HepG2 (cell line): ENCODE data around the gene MLXIPL. TPM values are rescaled to one million over a fixed set of nuclear protein-coding genes. Genes with fewer than 3 reads are reported as not detected.

Source experiments
- ARNT ChIP-seq: fragments of 450-650 bp; IDR thresholded peaks from 2 replicates; pipeline ENCODE4 v1.6.1; 2017
- DNMT3B ChIP-seq: conservative IDR thresholded peaks from 2 replicates; pipeline ENCODE4 v1.6.1; 2016; ENCODE audit warnings: missing biosample characterization, control low read depth
- DPF2 ChIP-seq: sonication (generic); formaldehyde crosslinking; IDR thresholded peaks from 2 replicates; pipeline ENCODE4 v1.4.0; 2020; ENCODE audit warnings: mild to moderate bottlenecking, low read depth, missing genetic modification reagents, borderline replicate concordance
- HNRNPUL1 ChIP-seq: fragments of 200-400 bp; formaldehyde crosslinking; IDR thresholded peaks from 2 replicates; pipeline ENCODE4 v1.6.1; 2017; ENCODE audit warnings: low read depth, mild to moderate bottlenecking, low read length, moderate library complexity
- KMT2B ChIP-seq: IDR thresholded peaks from 2 replicates; pipeline ENCODE4 v1.6.1; 2016; ENCODE audit warnings: missing genetic modification reagents, missing compliant biosample characterization
- MED1 ChIP-seq: sonication (generic); formaldehyde crosslinking; IDR thresholded peaks from 2 replicates; pipeline ENCODE4 v1.4.0; 2020; ENCODE audit warnings: missing genetic modification reagents
- MED13 ChIP-seq: sonication (generic); formaldehyde crosslinking; IDR thresholded peaks from 2 replicates; pipeline ENCODE4 v1.5.0; 2020; ENCODE audit warnings: missing genetic modification reagents
- PHB2 ChIP-seq: fragments of 450-650 bp; IDR thresholded peaks from 2 replicates; pipeline ENCODE4 v1.6.1; 2018; ENCODE audit not compliant: partially characterized antibody
- POLR2AphosphoS2 ChIP-seq: IDR thresholded peaks from 2 replicates; pipeline ENCODE4 v1.6.1; 2011; ENCODE audit warnings: low read depth, low read length, improper control_type of control experiment
- SATB2 ChIP-seq: sonication (generic); formaldehyde crosslinking; IDR thresholded peaks from 2 replicates; pipeline ENCODE4 v1.5.0; 2020; ENCODE audit warnings: missing genetic modification reagents
- TMF1 ChIP-seq: sonication (generic); formaldehyde crosslinking; IDR thresholded peaks from 2 replicates; pipeline ENCODE4 v1.8.1; 2022; ENCODE audit warnings: low read depth, missing genetic modification reagents
- ZBTB25 ChIP-seq: IDR thresholded peaks from 2 replicates; pipeline ENCODE4 v1.6.1; 2018; ENCODE audit warnings: missing genetic modification reagents
- ZFP62 ChIP-seq: sonication (generic); formaldehyde crosslinking; IDR thresholded peaks from 2 replicates; pipeline ENCODE4 v1.4.0; 2020; ENCODE audit warnings: missing genetic modification reagents
- ZNF124 ChIP-seq: sonication (generic); formaldehyde crosslinking; IDR thresholded peaks from 2 replicates; pipeline ENCODE4 v1.4.0; 2020; ENCODE audit warnings: missing genetic modification reagents
- ZNF136 ChIP-seq: sonication (generic); formaldehyde crosslinking; IDR thresholded peaks from 2 replicates; pipeline ENCODE4 v1.8.1; 2022; ENCODE audit warnings: low read depth, mild to moderate bottlenecking, moderate library complexity, missing genetic modification reagents
- ZNF138 ChIP-seq: sonication (generic); formaldehyde crosslinking; IDR thresholded peaks from 2 replicates; pipeline ENCODE4 v1.5.0; 2020; ENCODE audit warnings: mild to moderate bottlenecking, low read depth, missing genetic modification reagents
- ZNF251 ChIP-seq: sonication (generic); formaldehyde crosslinking; IDR thresholded peaks from 2 replicates; pipeline ENCODE4 v1.9.0; 2021; ENCODE audit warnings: mild to moderate bottlenecking, missing genetic modification reagents
- ZNF253 ChIP-seq: sonication (generic); formaldehyde crosslinking; IDR thresholded peaks from 2 replicates; pipeline ENCODE4 v1.8.0; 2022; ENCODE audit warnings: mild to moderate bottlenecking, missing genetic modification reagents, borderline replicate concordance
- ZNF337 ChIP-seq: sonication (generic); formaldehyde crosslinking; IDR thresholded peaks from 2 replicates; pipeline ENCODE4 v1.5.1; 2020; ENCODE audit warnings: missing genetic modification reagents, low read depth, mild to moderate bottlenecking, borderline replicate concordance
- ZNF460 ChIP-seq: sonication (generic); formaldehyde crosslinking; IDR thresholded peaks from 2 replicates; pipeline ENCODE4 v1.5.1; 2020; ENCODE audit warnings: missing genetic modification reagents, mild to moderate bottlenecking, borderline replicate concordance
- ZNF557 ChIP-seq: sonication (generic); formaldehyde crosslinking; IDR thresholded peaks from 2 replicates; pipeline ENCODE4 v1.4.0; 2020; ENCODE audit warnings: missing genetic modification reagents
- ZNF674 ChIP-seq: sonication (generic); formaldehyde crosslinking; IDR thresholded peaks from 2 replicates; pipeline ENCODE4 v1.5.0; 2020; ENCODE audit warnings: low read depth, mild to moderate bottlenecking, missing genetic modification reagents
- ZNF687 ChIP-seq: sonication (generic); formaldehyde crosslinking; IDR thresholded peaks from 2 replicates; pipeline ENCODE4 v1.5.1; 2020; ENCODE audit warnings: mild to moderate bottlenecking, missing genetic modification reagents, moderate library complexity
- ZNF891 ChIP-seq: sonication (generic); formaldehyde crosslinking; IDR thresholded peaks from 2 replicates; pipeline ENCODE4 v1.5.0; 2020; ENCODE audit warnings: mild to moderate bottlenecking, missing genetic modification reagents
- polyA plus RNA-seq, 8 experiments: library from polyadenylated mRNA; depleted of rRNA in 3 of 8; stranded (reverse) in 7 of 8; unstranded in 1 of 8; fragments of >200 nt; fragmentation: Illumina TruSeq in 4 of 8; extraction: Trizol in 4 of 8; gene quantifications; 2 replicates each; pipeline versions ENCODE4 v1.2.1 to v1.2.3, GENCODE V29; 2011 to 2016; ENCODE audit warnings: low read depth in 4 of 8, missing spikeins in 1 of 8, mixed read lengths in 1 of 8; ENCODE audit not compliant: insufficient read depth in 1 of 8
- total RNA-seq, 5 experiments: library from RNA; depleted of rRNA; stranded (reverse); fragments of >200 nt; fragmentation: Illumina TruSeq; extraction: Trizol; gene quantifications; 2 replicates each; pipeline ENCODE4 v1.2.3, GENCODE V29; 2016; ENCODE audit warnings: low read depth in 1 of 5
- TF ChIP-seq, protein P1 (sequence below), 2 experiments: fragments of 450-650 bp in 1 of 2; sonication (generic) in 1 of 2; formaldehyde crosslinking; IDR thresholded peaks; 2 replicates each; pipeline versions ENCODE4 v1.5.0 to v1.8.0; 2020 to 2022; ENCODE audit warnings: mild to moderate bottlenecking in 1 of 2, missing genetic modification reagents in 1 of 2

MLXIPL gene
- total and polyA plus RNA-seq, 2 of the 13 experiments (the other 11 are each of a cell fraction or from before 2014, with no cell fraction given): 51.6 to 60.1 TPM

GRCh38 chr7:73557397-73558257 is 66.7 kb downstream of the MLXIPL start, which contains the start of gene BCL7B (continued):
- TF ChIP-seq ZNF251 (CRISPR knock-in tag) (peak; percentile 90; the same call in 1 of the 2 replicates), ZNF337 (CRISPR knock-in tag) (peak; percentile 92; the same call in 1 of the 2 replicates), KMT2B (CRISPR knock-in tag) (no peak), ZFP62 (CRISPR knock-in tag) (no peak), DPF2 (CRISPR knock-in tag) (no peak), MED1 (CRISPR knock-in tag) (peak; percentile 72; the same call in 1 of the 2 replicates), ARNT (no peak), PHB2 (no peak), ZNF124 (peak; percentile 74; the same call in 1 of the 2 replicates), TMF1 (CRISPR knock-in tag) (peak; percentile 95), ZNF253 (peak; percentile 96), ZNF891 (peak; percentile 98), ZNF136 (0 out of 2 replicates have a peak, but pooled peaks have one; percentile 88), DNMT3B (0 out of 2 replicates have a peak, but pooled peaks have one; percentile 80), MED13 (CRISPR knock-in tag) (0 out of 2 replicates have a peak, but pooled peaks have one; percentile 77), ZNF687 (CRISPR knock-in tag) (peak; percentile 99), ZNF138 (CRISPR knock-in tag) (peak; percentile 98), SATB2 (CRISPR knock-in tag) (peak; percentile 98), HNRNPUL1 (no peak), POLR2AphosphoS2 (no peak), ZBTB25 (CRISPR knock-in tag) (no peak; the same call in 1 of the 2 replicates), ZNF460 (CRISPR knock-in tag) (peak; percentile 17; the same call in 1 of the 2 replicates), ZNF557 (peak; percentile 95; the same call in 1 of the 2 replicates), ZNF674 (CRISPR knock-in tag) (peak; percentile 88)
- TF ChIP-seq, protein P1, sequence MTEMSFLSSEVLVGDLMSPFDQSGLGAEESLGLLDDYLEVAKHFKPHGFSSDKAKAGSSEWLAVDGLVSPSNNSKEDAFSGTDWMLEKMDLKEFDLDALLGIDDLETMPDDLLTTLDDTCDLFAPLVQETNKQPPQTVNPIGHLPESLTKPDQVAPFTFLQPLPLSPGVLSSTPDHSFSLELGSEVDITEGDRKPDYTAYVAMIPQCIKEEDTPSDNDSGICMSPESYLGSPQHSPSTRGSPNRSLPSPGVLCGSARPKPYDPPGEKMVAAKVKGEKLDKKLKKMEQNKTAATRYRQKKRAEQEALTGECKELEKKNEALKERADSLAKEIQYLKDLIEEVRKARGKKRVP (CRISPR knock-in tag; IDR thresholded peaks at IDR 0.05): peak in 1 of 2 experiments; percentile 69; a peak in 1 of 4 replicates
